HEK293 (cell line): Measurements from ENCODE around the gene TRAP1.

Experiments
- CTCF ChIA-PET: fragments of 350-600 bp; formaldehyde crosslinking; extraction: SDS; loops from one replicate; lab custom pipeline; 2021; ENCODE audit warnings: antibody characterized with exemption; lab: Yijun Ruan, JAX
- POLR2A ChIA-PET: fragments of 300-600 bp; formaldehyde crosslinking; extraction: SDS; loops from one replicate; lab custom pipeline; 2020; ENCODE audit warnings: antibody characterized with exemption, inconsistent platforms; lab: Yijun Ruan, JAX
- H3K27ac ChIP-seq: fragments of 200-500 bp; sonication (Bioruptor generic); 2 replicates; pipeline ENCODE4 v1.5.1; 2014; ENCODE audit warnings: low read depth, low read length, control low read depth, inconsistent platforms; ENCODE audit errors: extremely low read depth
- H3K36me3 ChIP-seq, 2 experiments: fragments of 200-500 bp in 1 of 2; sonication (Bioruptor generic) in 1 of 2; 1 replicate in 1 of 2; 2 replicates in 1 of 2; pipeline ENCODE4 v1.5.1; 2014 to 2017; ENCODE audit warnings: inconsistent platforms in 2 of 2, low read length in 2 of 2; ENCODE audit not compliant: control insufficient read depth in 2 of 2, insufficient read depth in 1 of 2
- H3K4me1 ChIP-seq: fragments of 200-500 bp; sonication (Bioruptor generic); 2 replicates; pipeline ENCODE4 v1.5.1; 2014; ENCODE audit warnings: mild to moderate bottlenecking, low read length, inconsistent platforms; ENCODE audit not compliant: control insufficient read depth, insufficient read depth
- H3K4me3 ChIP-seq: 2 replicates; pipeline ENCODE4 v1.5.1; 2011; ENCODE audit warnings: low read depth, mild to moderate bottlenecking, control low read depth, low read length, moderate library complexity
- H3K9me3 ChIP-seq: fragments of 200-500 bp; sonication (Bioruptor generic); 2 replicates; pipeline ENCODE4 v1.5.1; 2014; ENCODE audit warnings: low read depth, low read length, inconsistent platforms; ENCODE audit not compliant: control insufficient read depth, insufficient read depth
- HOXD13 ChIP-seq: sonication (generic); formaldehyde crosslinking; IDR thresholded peaks from 2 replicates; pipeline ENCODE4 v1.8.0; 2022; ENCODE audit warnings: missing genetic modification reagents, borderline replicate concordance
- KLF1 ChIP-seq: fragments of 450-650 bp; formaldehyde crosslinking; IDR thresholded peaks from 2 replicates; pipeline ENCODE4 v1.5.1; 2016; ENCODE audit warnings: missing biosample characterization, missing genetic modification characterization
- KLF10 ChIP-seq: fragments of 450-650 bp; IDR thresholded peaks from 2 replicates; pipeline ENCODE4 v1.5.1; 2018; ENCODE audit warnings: missing biosample characterization, mild to moderate bottlenecking, missing genetic modification characterization
- KLF7 ChIP-seq: fragments of 450-650 bp; formaldehyde crosslinking; IDR thresholded peaks from 2 replicates; pipeline ENCODE4 v1.5.1; 2016; ENCODE audit warnings: missing biosample characterization, missing genetic modification characterization, borderline replicate concordance
- REPIN1 ChIP-seq: fragments of 450-650 bp; formaldehyde crosslinking; IDR thresholded peaks from 2 replicates; pipeline ENCODE4 v1.5.1; 2017; ENCODE audit warnings: missing biosample characterization, missing genetic modification characterization, low read depth
- SP2 ChIP-seq: fragments of 450-650 bp; formaldehyde crosslinking; IDR thresholded peaks from 2 replicates; pipeline ENCODE4 v1.5.1; 2016; ENCODE audit warnings: missing biosample characterization, missing genetic modification characterization
- YY1 ChIP-seq: fragments of 450-650 bp; formaldehyde crosslinking; IDR thresholded peaks from 2 replicates; pipeline ENCODE4 v1.5.1; 2018; ENCODE audit warnings: missing biosample characterization, missing genetic modification characterization
- ZBTB48 ChIP-seq: fragments of 450-650 bp; formaldehyde crosslinking; IDR thresholded peaks from 2 replicates; pipeline ENCODE4 v1.5.1; 2016; ENCODE audit warnings: missing biosample characterization, missing genetic modification characterization
- ZBTB8A ChIP-seq: fragments of 450-650 bp; formaldehyde crosslinking; IDR thresholded peaks from 2 replicates; pipeline ENCODE4 v1.5.1; 2016; ENCODE audit warnings: missing biosample characterization, missing genetic modification characterization
- ZNF223 ChIP-seq: fragments of 450-650 bp; formaldehyde crosslinking; IDR thresholded peaks from 2 replicates; pipeline ENCODE4 v1.5.1; 2016; ENCODE audit warnings: missing biosample characterization, missing genetic modification characterization
- ZNF350 ChIP-seq: fragments of 450-650 bp; formaldehyde crosslinking; IDR thresholded peaks from 2 replicates; pipeline ENCODE4 v1.5.0; 2017; ENCODE audit warnings: missing biosample characterization, mild to moderate bottlenecking, missing genetic modification characterization
- ZNF404 ChIP-seq: fragments of 450-650 bp; formaldehyde crosslinking; IDR thresholded peaks from 2 replicates; pipeline ENCODE4 v1.5.1; 2017; ENCODE audit warnings: missing biosample characterization, missing genetic modification characterization
- ZNF501 ChIP-seq: fragments of 450-650 bp; formaldehyde crosslinking; IDR thresholded peaks from 2 replicates; pipeline ENCODE4 v1.5.1; 2016; ENCODE audit warnings: missing biosample characterization, missing genetic modification characterization
- ZNF513 ChIP-seq: fragments of 450-650 bp; IDR thresholded peaks from 2 replicates; pipeline ENCODE4 v1.5.1; 2018; ENCODE audit warnings: missing biosample characterization, missing genetic modification characterization
- ZNF529 ChIP-seq: fragments of 450-650 bp; formaldehyde crosslinking; IDR thresholded peaks from 2 replicates; pipeline ENCODE4 v1.5.1; 2017; ENCODE audit warnings: missing genetic modification characterization, missing biosample characterization; ENCODE audit not compliant: insufficient replicate concordance
- ZNF560 ChIP-seq: fragments of 450-650 bp; formaldehyde crosslinking; IDR thresholded peaks from 2 replicates; pipeline ENCODE4 v1.5.1; 2017; ENCODE audit warnings: missing biosample characterization, missing genetic modification characterization, borderline replicate concordance
- ZSCAN30 ChIP-seq: fragments of 450-650 bp; IDR thresholded peaks from 2 replicates; pipeline ENCODE4 v1.5.1; 2018; ENCODE audit warnings: missing biosample characterization, mild to moderate bottlenecking, missing genetic modification characterization, moderate library complexity
- TF ChIP-seq, protein P1 (sequence below): fragments of 450-650 bp; formaldehyde crosslinking; IDR thresholded peaks from 2 replicates; pipeline ENCODE4 v1.5.1; 2016; ENCODE audit warnings: missing biosample characterization, missing genetic modification characterization
- TF ChIP-seq, protein P2 (sequence below): fragments of 450-650 bp; formaldehyde crosslinking; IDR thresholded peaks from 2 replicates; pipeline ENCODE4 v1.5.1; 2017; ENCODE audit warnings: missing biosample characterization, missing genetic modification characterization
- TF ChIP-seq, protein P3 (sequence below): fragments of 450-650 bp; formaldehyde crosslinking; IDR thresholded peaks from 2 replicates; pipeline ENCODE4 v1.5.1; 2016; ENCODE audit warnings: missing biosample characterization, missing genetic modification characterization

TRAP1 gene

DNA sequence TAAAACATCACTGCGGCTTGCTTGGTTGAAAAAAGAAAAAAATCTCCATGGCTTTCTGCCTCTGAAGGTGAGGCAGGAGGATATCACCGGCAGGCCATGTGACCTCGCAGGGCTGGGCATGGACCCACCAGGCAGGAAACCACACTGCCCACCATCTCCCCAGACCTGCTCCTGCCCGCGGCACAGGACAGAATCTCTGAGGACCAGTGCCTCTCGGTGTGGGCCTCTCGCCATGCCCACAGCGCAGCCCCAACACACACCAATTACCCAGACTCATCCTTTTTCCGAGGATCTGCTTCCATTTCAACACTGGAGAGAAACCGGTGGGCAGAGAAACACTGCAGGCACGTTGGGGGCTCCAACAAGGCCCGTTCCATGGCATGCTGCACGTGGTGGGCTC lies 46.6 kb downstream of the TRAP1 start (continued):
- TF ChIP-seq ZSCAN30, result no peak
- TF ChIP-seq KLF10, result no peak
- TF ChIP-seq ZBTB48 (tag by site-specific recombination), result no peak
- no peak for TF ChIP-seq YY1 (tag by site-specific recombination)

- ChIA-PET CTCF (no interaction called here), POLR2A (no interaction called here)
- no peaks in the 10 kb centered on the region for H3K9me3 ChIP-seq
- TF ChIP-seq ZNF513 (tag by site-specific recombination), result no peak
- TF ChIP-seq ZNF350 (tag by site-specific recombination), result no peak
- TF ChIP-seq REPIN1 (tag by site-specific recombination), result no peak
- TF ChIP-seq, protein P1, sequence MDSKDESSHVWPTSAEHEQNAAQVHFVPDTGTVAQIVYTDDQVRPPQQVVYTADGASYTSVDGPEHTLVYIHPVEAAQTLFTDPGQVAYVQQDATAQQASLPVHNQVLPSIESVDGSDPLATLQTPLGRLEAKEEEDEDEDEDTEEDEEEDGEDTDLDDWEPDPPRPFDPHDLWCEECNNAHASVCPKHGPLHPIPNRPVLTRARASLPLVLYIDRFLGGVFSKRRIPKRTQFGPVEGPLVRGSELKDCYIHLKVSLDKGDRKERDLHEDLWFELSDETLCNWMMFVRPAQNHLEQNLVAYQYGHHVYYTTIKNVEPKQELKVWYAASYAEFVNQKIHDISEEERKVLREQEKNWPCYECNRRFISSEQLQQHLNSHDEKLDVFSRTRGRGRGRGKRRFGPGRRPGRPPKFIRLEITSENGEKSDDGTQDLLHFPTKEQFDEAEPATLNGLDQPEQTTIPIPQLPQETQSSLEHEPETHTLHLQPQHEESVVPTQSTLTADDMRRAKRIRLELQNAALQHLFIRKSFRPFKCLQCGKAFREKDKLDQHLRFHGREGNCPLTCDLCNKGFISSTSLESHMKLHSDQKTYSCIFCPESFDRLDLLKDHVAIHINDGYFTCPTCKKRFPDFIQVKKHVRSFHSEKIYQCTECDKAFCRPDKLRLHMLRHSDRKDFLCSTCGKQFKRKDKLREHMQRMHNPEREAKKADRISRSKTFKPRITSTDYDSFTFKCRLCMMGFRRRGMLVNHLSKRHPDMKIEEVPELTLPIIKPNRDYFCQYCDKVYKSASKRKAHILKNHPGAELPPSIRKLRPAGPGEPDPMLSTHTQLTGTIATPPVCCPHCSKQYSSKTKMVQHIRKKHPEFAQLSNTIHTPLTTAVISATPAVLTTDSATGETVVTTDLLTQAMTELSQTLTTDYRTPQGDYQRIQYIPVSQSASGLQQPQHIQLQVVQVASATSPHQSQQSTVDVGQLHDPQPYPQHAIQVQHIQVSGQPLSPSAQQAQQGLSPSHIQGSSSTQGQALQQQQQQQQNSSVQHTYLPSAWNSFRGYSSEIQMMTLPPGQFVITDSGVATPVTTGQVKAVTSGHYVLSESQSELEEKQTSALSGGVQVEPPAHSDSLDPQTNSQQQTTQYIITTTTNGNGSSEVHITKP (tag by site-specific recombination), result no peak
- no peak for TF ChIP-seq KLF7 (tag by site-specific recombination)
- TF ChIP-seq ZBTB8A (tag by site-specific recombination), result no peak
- no peak for TF ChIP-seq SP2 (tag by site-specific recombination)
- TF ChIP-seq, protein P2, sequence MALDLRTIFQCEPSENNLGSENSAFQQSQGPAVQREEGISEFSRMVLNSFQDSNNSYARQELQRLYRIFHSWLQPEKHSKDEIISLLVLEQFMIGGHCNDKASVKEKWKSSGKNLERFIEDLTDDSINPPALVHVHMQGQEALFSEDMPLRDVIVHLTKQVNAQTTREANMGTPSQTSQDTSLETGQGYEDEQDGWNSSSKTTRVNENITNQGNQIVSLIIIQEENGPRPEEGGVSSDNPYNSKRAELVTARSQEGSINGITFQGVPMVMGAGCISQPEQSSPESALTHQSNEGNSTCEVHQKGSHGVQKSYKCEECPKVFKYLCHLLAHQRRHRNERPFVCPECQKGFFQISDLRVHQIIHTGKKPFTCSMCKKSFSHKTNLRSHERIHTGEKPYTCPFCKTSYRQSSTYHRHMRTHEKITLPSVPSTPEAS (tag by site-specific recombination), result no peak
- TF ChIP-seq HOXD13 (CRISPR knock-in tag), result no peak
- no peak for TF ChIP-seq ZNF501 (tag by site-specific recombination)
- TF ChIP-seq ZNF560 (tag by site-specific recombination), result no peak
- no peak for TF ChIP-seq ZNF223
- no peak for TF ChIP-seq KLF1 (tag by site-specific recombination)
- no peak for TF ChIP-seq ZNF529 (tag by site-specific recombination)
- TF ChIP-seq, protein P3, sequence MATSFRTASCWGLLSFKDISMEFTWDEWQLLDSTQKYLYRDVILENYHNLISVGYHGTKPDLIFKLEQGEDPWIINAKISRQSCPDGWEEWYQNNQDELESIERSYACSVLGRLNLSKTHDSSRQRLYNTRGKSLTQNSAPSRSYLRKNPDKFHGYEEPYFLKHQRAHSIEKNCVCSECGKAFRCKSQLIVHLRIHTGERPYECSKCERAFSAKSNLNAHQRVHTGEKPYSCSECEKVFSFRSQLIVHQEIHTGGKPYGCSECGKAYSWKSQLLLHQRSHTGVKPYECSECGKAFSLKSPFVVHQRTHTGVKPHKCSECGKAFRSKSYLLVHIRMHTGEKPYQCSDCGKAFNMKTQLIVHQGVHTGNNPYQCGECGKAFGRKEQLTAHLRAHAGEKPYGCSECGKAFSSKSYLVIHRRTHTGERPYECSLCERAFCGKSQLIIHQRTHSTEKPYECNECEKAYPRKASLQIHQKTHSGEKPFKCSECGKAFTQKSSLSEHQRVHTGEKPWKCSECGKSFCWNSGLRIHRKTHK (tag by site-specific recombination), result no peak
- no peak for TF ChIP-seq ZNF404 (tag by site-specific recombination)
- H3K4me1 ChIP-seq, result no peaks in the 10 kb centered on the region
- peaks cover 8 to 79% of the 10 kb centered on the region in 2 experiments; a peak in 2 of 3 replicates for H3K36me3 ChIP-seq
- H3K27ac ChIP-seq, result no peak overlapping the region
- no peak overlapping the region for H3K4me3 ChIP-seq
Observed at GRCh38 chr16:3669082-3669481, 48.2 kb downstream of the TRAP1 start.
